Hippocampal formation (tissue), 2 donors: ENCODE data around the gene MCAM.

ENCODE experiments used
- DNase-seq, 2 donors: peaks; one replicate each; lab custom pipeline; 2025; lab: John Stamatoyannopoulos, UW

The MCAM gene

DNA sequence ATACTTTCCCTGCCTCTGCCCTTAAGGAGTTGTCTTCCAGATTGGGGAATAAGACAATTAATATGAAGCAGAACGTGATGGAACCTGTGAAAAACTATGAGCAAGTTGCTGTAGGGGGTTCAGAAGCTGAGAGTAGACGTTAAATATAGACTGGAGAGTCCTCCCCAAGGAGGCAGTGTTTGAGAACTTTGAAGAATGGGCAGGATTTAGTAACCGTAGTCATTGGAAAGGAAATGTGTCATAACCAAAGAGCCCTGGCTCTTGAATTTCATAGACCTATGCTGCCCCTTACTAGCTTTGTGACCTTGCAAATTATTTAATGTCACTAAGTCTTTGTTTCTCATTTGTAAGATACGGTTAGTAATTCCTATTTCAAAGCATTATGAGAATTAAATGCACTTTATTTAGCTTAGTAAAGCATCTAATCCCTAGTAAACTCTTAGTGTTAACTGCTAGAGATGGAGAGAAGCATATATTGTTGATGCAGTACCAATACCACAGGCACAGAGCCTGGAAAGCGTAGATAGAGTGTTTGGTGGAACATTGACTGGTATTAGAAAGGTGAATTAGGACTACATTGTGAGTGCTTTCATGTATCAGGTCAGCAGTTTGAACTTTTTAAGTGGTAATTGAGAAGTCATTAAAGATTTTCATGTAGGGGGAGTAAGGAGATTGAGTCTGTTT, 54.1 kb downstream of the MCAM start:
- DNase-seq = no peak

DNA sequence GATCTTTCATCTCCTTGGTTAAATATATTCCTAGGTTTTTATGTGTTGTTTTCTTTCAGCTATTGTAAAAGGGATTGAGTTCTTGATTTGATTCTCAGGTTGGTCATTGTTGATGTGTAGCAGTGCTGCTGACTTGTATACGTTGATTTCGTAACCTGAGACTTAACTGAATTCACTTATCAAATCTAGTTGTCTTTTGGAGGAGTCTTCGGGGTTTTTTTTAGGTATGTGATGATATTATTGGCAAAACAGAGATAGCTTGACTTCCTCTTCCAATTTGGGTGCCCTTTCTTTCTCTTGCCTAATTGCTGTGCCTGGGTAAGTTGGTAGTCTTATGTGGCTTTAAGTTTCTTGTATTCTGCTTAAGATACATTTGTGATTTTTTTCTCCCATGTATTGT, 57.9 kb downstream of the MCAM start:
- no peak for DNase-seq
